ENCODE data around the gene SAP130. TPM values are rescaled to one million over a fixed set of nuclear protein-coding genes. Genes with fewer than 3 reads are reported as not detected.

The SAP130 gene
- total RNA-seq, 1 donor from 2014 or later, result 20.1 TPM

DNA sequence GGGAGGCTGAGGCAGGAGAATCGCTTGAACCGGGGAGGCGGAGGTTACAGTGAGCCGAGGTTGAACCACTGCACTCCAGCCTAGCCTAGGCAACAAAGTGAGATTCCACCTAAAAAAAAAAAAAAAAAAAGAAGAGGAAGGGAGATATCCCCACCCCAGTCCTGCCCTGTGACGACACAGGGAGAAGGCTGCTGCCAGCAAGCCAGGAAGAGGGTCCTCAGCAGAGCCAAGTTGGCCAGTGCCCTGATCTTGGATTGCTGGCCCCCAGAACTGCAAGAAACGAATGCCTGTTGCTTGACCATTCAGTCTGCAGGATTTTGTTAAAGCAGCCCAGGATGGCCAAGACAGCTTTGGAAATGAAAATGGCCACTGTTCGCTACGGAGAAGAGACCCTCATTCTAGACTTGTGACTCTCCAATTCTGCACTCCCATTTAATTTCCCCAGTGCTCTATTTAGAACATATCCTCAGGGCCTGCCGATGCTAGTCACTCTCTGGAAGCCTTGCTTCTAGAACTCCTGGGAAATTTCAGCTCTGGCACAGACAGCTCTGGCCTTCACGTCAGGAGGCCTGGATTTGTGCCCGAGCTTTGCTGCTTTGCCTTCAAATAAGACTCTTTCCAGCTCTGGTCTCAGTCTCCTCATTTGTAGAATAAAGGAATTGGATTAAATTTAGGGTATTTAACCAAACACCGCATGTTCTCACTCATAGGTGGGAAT, 126.4 kb downstream of the SAP130 start:
- intact Hi-C loops (cut with DNase I), result no loop called here
- TF ChIP-seq, protein P1, sequence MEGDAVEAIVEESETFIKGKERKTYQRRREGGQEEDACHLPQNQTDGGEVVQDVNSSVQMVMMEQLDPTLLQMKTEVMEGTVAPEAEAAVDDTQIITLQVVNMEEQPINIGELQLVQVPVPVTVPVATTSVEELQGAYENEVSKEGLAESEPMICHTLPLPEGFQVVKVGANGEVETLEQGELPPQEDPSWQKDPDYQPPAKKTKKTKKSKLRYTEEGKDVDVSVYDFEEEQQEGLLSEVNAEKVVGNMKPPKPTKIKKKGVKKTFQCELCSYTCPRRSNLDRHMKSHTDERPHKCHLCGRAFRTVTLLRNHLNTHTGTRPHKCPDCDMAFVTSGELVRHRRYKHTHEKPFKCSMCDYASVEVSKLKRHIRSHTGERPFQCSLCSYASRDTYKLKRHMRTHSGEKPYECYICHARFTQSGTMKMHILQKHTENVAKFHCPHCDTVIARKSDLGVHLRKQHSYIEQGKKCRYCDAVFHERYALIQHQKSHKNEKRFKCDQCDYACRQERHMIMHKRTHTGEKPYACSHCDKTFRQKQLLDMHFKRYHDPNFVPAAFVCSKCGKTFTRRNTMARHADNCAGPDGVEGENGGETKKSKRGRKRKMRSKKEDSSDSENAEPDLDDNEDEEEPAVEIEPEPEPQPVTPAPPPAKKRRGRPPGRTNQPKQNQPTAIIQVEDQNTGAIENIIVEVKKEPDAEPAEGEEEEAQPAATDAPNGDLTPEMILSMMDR (IDR thresholded peaks at IDR 0.05), result no peak
- DNase-seq (no peak), ATAC-seq (no peak)
- H3K36me3 ChIP-seq, result no peaks in the 10 kb centered on the region
- no peaks in the 10 kb centered on the region for H3K9me3 ChIP-seq
- H3K27ac ChIP-seq, result no peak overlapping the region
- H3K4me3 ChIP-seq, result no peak overlapping the region
- H3K4me1 ChIP-seq, result no peaks in the 10 kb centered on the region
- H3K27me3 ChIP-seq (ENCODE audit: low read depth), result no peaks in the 10 kb centered on the region

DNA sequence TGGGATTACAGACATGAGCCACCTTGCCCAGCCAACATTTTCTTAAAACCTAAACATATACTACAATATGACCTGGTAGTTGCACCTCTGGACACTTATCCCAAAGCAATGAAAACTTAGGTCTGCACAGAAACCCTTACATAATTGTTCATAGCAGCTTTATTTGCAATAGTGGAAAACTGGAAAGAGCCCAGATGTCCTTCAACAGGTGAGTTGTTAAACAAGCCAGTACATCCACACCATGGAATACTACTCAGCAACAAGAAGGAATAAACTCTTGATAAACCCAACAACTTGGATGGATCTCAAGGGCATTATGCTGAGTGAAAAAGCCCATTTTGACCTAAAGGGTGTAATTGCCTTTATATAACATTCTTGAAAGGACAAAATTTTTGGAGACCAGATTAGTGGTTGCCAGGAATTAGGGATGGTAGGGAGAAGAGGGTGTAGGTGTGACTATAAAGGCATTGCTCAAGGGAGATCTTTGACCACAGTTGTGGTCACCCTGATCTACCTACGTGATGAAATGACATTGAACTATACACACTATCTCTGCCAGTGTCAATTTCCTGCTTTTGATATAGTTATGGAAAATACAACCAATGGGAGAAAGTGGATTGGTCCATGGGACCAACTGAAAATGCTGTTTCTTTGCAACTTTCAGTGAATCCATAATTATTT, 130.2 kb downstream of the SAP130 start:
- TF ChIP-seq, protein P1 (IDR thresholded peaks at IDR 0.05), result no peak
- Histone ChIP-seq H3K4me1 (no peaks in the 10 kb centered on the region), H3K36me3 (no peaks in the 10 kb centered on the region), H3K27ac (no peak overlapping the region), H3K27me3 (ENCODE audit: low read depth) (no peaks in the 10 kb centered on the region), H3K4me3 (no peak overlapping the region), H3K9me3 (no peaks in the 10 kb centered on the region)
- ATAC-seq, result peak; percentile 53 to 79
- intact Hi-C loops (cut with DNase I), result no loop called here
- no peak for DNase-seq

DNA sequence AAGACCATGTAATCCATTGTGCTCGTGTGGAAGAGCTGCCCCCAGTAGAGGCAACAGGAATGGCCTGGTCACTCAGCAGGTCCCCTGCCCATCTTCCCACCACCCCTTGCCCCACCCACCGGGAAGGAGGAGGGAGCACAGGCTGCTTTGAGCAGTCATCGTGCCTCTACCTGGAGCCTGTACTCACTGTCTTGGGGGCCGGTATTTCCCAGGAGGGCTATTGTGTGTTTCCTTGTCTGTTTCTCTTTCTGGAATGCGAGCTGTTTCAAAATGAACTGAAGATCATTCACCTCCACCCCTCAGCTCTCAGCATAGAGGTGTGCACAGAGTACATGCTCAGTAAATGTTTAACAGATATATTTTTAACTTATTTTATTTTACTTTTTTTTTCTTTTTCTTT, 134.4 kb downstream of the SAP130 start:
- intact Hi-C loops (cut with DNase I), result no loop called here
- no peak overlapping the region for H3K27ac ChIP-seq
- DNase-seq, result no peak
- ATAC-seq, result no peak
- H3K27me3 ChIP-seq (ENCODE audit: low read depth), result no peaks in the 10 kb centered on the region
- no peaks in the 10 kb centered on the region for H3K4me1 ChIP-seq
- no peaks in the 10 kb centered on the region for H3K9me3 ChIP-seq
- no peak overlapping the region for H3K4me3 ChIP-seq
- H3K36me3 ChIP-seq, result no peaks in the 10 kb centered on the region
- TF ChIP-seq, protein P1 (IDR thresholded peaks at IDR 0.05), result no peak

- Histone ChIP-seq H3K4me1 (peaks cover 5% of the 10 kb centered on the region), H3K27me3 (ENCODE audit: low read depth) (no peaks in the 10 kb centered on the region), H3K36me3 (no peaks in the 10 kb centered on the region), H3K4me3 (no peak overlapping the region), H3K9me3 (no peaks in the 10 kb centered on the region), H3K27ac (no peak overlapping the region)
- intact Hi-C loops (cut with DNase I), result no loop called here
- ATAC-seq (no peak), DNase-seq (no peak)
- TF ChIP-seq, protein P1 (IDR thresholded peaks at IDR 0.05), result no peak
These were observed 134.8 kb downstream of the SAP130 start for GRCh38 chr2:127893033-127893432.

DNA sequence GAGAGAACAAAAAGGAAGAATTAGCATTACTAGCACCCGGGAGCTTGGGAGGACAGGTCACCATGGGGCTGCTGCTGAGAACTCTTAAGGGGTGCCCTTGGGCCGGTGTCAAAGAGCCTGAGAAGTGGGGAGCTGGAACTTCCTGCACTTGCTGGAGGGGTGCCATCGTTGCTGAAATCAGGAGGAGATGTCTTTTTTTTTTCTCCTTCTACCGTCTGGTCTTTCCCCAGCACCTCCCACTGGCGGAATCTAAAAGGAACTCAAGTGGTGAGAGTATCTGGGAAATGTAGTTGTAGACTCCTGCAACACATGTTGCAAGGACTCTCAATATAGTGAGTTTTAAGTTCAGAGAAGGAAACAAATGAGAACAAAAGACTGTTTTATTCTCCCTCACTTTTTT, 136.0 kb downstream of the SAP130 start:
- TF ChIP-seq, protein P1 (IDR thresholded peaks at IDR 0.05), result no peak
- no peak overlapping the region for H3K4me3 ChIP-seq
- H3K27me3 ChIP-seq (ENCODE audit: low read depth), result no peaks in the 10 kb centered on the region
- no peak overlapping the region for H3K27ac ChIP-seq
- DNase-seq (peak; percentile 67), ATAC-seq (peak; percentile 78 to 79)
- intact Hi-C loops (cut with DNase I), result no loop called here
- H3K9me3 ChIP-seq, result no peaks in the 10 kb centered on the region
- peaks cover 16% of the 10 kb centered on the region for H3K4me1 ChIP-seq
- no peaks in the 10 kb centered on the region for H3K36me3 ChIP-seq

Other genes with a start within 250 kb of the SAP130 start
- 55.4 TPM for gene WDR33, start 216.9 kb downstream of the SAP130 start, total RNA-seq
- gene POLR2D, start 169.9 kb downstream of the SAP130 start, total RNA-seq, result 20.5 TPM
- gene AMMECR1L, start 142.1 kb downstream of the SAP130 start, total RNA-seq, result 14.8 TPM
- 49.6 TPM for gene UGGT1, start 63.1 kb upstream of the SAP130 start, total RNA-seq

Measured in lower lobe of right lung (tissue), 2 donors.